K562 (cell line): Measurements from ENCODE around the gene RNGTT. TPM values are rescaled to one million over a fixed set of nuclear protein-coding genes. Genes with fewer than 3 reads are reported as not detected.

ENCODE experiments used
- ATAC-seq: fragments of 200-7000 bp; cut with Tn5 transposase; 3 replicates; pipeline ENCODE4 v1.9.1; 2020; ENCODE audit warnings: moderate library complexity
- BruUV-seq: library from RNA; stranded (reverse); fragments of 400-500 nt; replicated peaks from 2 replicates; lab custom pipeline; 2021; lab: Mats Ljungman, UMichigan
- CTCF ChIA-PET: fragments of 300-600 bp; formaldehyde crosslinking; extraction: SDS; loops from one replicate; lab custom pipeline; 2021; ENCODE audit warnings: low intra/inter-chr PET ratio; lab: Yijun Ruan, JAX
- POLR2A ChIA-PET: fragments of 300-600, 350-650 bp; sonication (Branson Sonifier 250); formaldehyde crosslinking; extraction: SDS; loops from one replicate; lab custom pipeline; 2021; ENCODE audit warnings: antibody characterized with exemption, inconsistent platforms; lab: Yijun Ruan, JAX
- DNase-seq, 4 experiments: peaks; one replicate each; pipeline versions ENCODE4 v3.0.0 to v3.0.0-alpha.2; 2011 to 2018; ENCODE audit warnings: low spot score in 3 of 4, mixed read lengths in 3 of 4; ENCODE audit errors: extremely low read depth in 1 of 4
- FAIRE-seq: peaks from 2 replicates; lab custom pipeline; 2011; peaks lifted over from hg19 to GRCh38; lab: Jason Lieb, UNC
- H2AFZ ChIP-seq: 2 replicates; pipeline ENCODE4 v1.6.0; 2011; ENCODE audit warnings: low read depth, low read length, control low read depth, inconsistent platforms
- H3K27ac ChIP-seq: fragments of 200-600 bp; 3 replicates; pipeline ENCODE4 v1.8.0; 2011; ENCODE audit warnings: low read depth, mild to moderate bottlenecking, control low read depth, inconsistent platforms, low read length, moderate library complexity, mixed read lengths; ENCODE audit errors: extremely low read depth
- H3K27me3 ChIP-seq, 2 experiments: fragments of 300-600 bp in 1 of 2; 2 replicates in 1 of 2; 3 replicates in 1 of 2; pipeline versions ENCODE4 v1.6.0 to v1.8.0; 2011; ENCODE audit warnings: inconsistent platforms in 2 of 2, low read length in 2 of 2, mild to moderate bottlenecking in 1 of 2, mixed read lengths in 1 of 2, moderate library complexity in 1 of 2; ENCODE audit not compliant: control insufficient read depth in 2 of 2, insufficient read depth in 2 of 2
- H3K36me3 ChIP-seq: fragments of 300-600 bp; 3 replicates; pipeline ENCODE4 v1.8.0; 2011; ENCODE audit warnings: mild to moderate bottlenecking, low read length, inconsistent platforms; ENCODE audit not compliant: control insufficient read depth, insufficient read depth
- H3K4me1 ChIP-seq, 2 experiments: fragments of 200-600 bp in 1 of 2; replicated peaks in 1 of 2; 2 replicates in 1 of 2; 3 replicates in 1 of 2; pipeline versions ENCODE4 v1.5.1 to v1.8.0; 2011; ENCODE audit warnings: inconsistent platforms in 2 of 2, low read length in 2 of 2, mild to moderate bottlenecking in 1 of 2, mixed read lengths in 1 of 2, moderate library complexity in 1 of 2; ENCODE audit not compliant: control insufficient read depth in 2 of 2, insufficient read depth in 2 of 2
- H3K4me2 ChIP-seq: 2 replicates; pipeline ENCODE4 v1.6.1; 2011; ENCODE audit warnings: low read length, control low read depth, inconsistent platforms, mixed read lengths; ENCODE audit not compliant: insufficient read depth
- H3K4me3 ChIP-seq: fragments of 200-600 bp; sonication (generic), shearing (Covaris generic); 2 replicates; pipeline ENCODE4 v1.5.1; 2016; ENCODE audit warnings: control low read depth, inconsistent platforms
- H3K79me2 ChIP-seq: fragments of 200-600 bp; 3 replicates; pipeline ENCODE4 v1.8.0; 2011; ENCODE audit warnings: low read length, inconsistent platforms; ENCODE audit not compliant: control insufficient read depth, insufficient read depth
- H3K9ac ChIP-seq, 2 experiments: 2 replicates each; pipeline versions ENCODE4 v1.6.0 to v1.6.1; 2011; ENCODE audit warnings: low read depth in 2 of 2, low read length in 2 of 2, control low read depth in 1 of 2, inconsistent platforms in 1 of 2, mild to moderate bottlenecking in 1 of 2, mixed read lengths in 1 of 2; ENCODE audit not compliant: insufficient read depth in 1 of 2
- H3K9me1 ChIP-seq: one replicate; pipeline ENCODE4 v1.6.0; 2011; ENCODE audit warnings: inconsistent platforms, mild to moderate bottlenecking, low read length, moderate library complexity; ENCODE audit not compliant: control insufficient read depth, insufficient read depth
- H3K9me3 ChIP-seq: replicated peaks from 2 replicates; pipeline ENCODE4 v1.5.1; 2011; ENCODE audit warnings: low read depth, low read length, inconsistent platforms; ENCODE audit not compliant: control insufficient read depth, insufficient read depth
- H4K20me1 ChIP-seq: replicated peaks from 2 replicates; pipeline ENCODE4 v1.6.1; 2011; ENCODE audit warnings: low read length, inconsistent platforms, mixed read lengths; ENCODE audit not compliant: control insufficient read depth, insufficient read depth
- ASH1L ChIP-seq: fragments of 450-650 bp; IDR thresholded peaks from 2 replicates; pipeline ENCODE4 v1.6.1; 2018; ENCODE audit warnings: borderline replicate concordance, mild to moderate bottlenecking, low read depth; ENCODE audit not compliant: partially characterized antibody
- BCLAF1 ChIP-seq, 2 experiments: fragments of 450-650 bp in 1 of 2; IDR thresholded peaks; 2 replicates each; pipeline ENCODE4 v1.6.1; 2011 to 2017; ENCODE audit warnings: low read depth in 2 of 2, antibody characterized with exemption in 1 of 2, borderline replicate concordance in 1 of 2, low read length in 1 of 2, mild to moderate bottlenecking in 1 of 2, mixed read lengths in 1 of 2; ENCODE audit not compliant: control insufficient read depth in 1 of 2
- BRCA1 ChIP-seq, 2 experiments: fragments of 450-650 bp in 1 of 2; sonication (generic) in 1 of 2; formaldehyde crosslinking in 1 of 2; IDR thresholded peaks; 2 replicates each; pipeline versions ENCODE4 v1.5.0 to v1.6.1; 2017 to 2020; ENCODE audit warnings: mild to moderate bottlenecking in 1 of 2, missing genetic modification reagents in 1 of 2
- CBFB ChIP-seq: sonication (generic); formaldehyde crosslinking; IDR thresholded peaks from 2 replicates; pipeline ENCODE4 v1.4.0; 2020; ENCODE audit warnings: mild to moderate bottlenecking, missing genetic modification reagents
- CSDE1 ChIP-seq, 2 experiments: fragments of 450-650 bp; IDR thresholded peaks; 2 replicates each; pipeline ENCODE4 v1.6.1; 2016; ENCODE audit warnings: mild to moderate bottlenecking in 1 of 2
- CXXC5 ChIP-seq: fragments of 250-450 bp; sonication (Bioruptor Pico); IDR thresholded peaks from 2 replicates; pipeline ENCODE4 v1.8.0; 2022; ENCODE audit warnings: inconsistent platforms, mild to moderate bottlenecking, moderate library complexity
- EZH2 ChIP-seq: IDR thresholded peaks from 2 replicates; pipeline ENCODE4 v1.6.1; 2012; ENCODE audit warnings: low read depth, mild to moderate bottlenecking, inconsistent platforms, low read length, borderline replicate concordance
- FUS ChIP-seq: fragments of 200-400 bp; formaldehyde crosslinking; optimal IDR thresholded peaks from 2 replicates; pipeline ENCODE3; 2017; ENCODE audit warnings: low read depth, low read length
- KLF1 ChIP-seq: fragments of 450-650 bp; IDR thresholded peaks from 2 replicates; pipeline ENCODE4 v1.6.1; 2016; ENCODE audit warnings: missing genetic modification characterization, missing compliant biosample characterization
- NR2C2 ChIP-seq, 2 experiments: fragments of 200-800 bp in 1 of 2; sonication (Bioruptor generic) in 1 of 2; sonication (generic) in 1 of 2; formaldehyde crosslinking in 1 of 2; IDR thresholded peaks; 2 replicates each; pipeline versions ENCODE4 v1.6.1 to v1.8.0; 2016 to 2022; ENCODE audit warnings: mild to moderate bottlenecking in 1 of 2, missing compliant biosample characterization in 1 of 2, missing genetic modification characterization in 1 of 2, missing genetic modification reagents in 1 of 2
- ZFP30 ChIP-seq: fragments of 250-450 bp; sonication (Bioruptor Pico); IDR thresholded peaks from 2 replicates; pipeline ENCODE4 v1.8.0; 2022; ENCODE audit warnings: moderate library complexity, mild to moderate bottlenecking, inconsistent platforms, borderline replicate concordance
- ZNF77 ChIP-seq: fragments of 250-450 bp; sonication (Bioruptor Pico); IDR thresholded peaks from 2 replicates; pipeline ENCODE4 v1.5.0; 2020
- WGBS: fragments of 100-300 bp; shearing (Covaris generic); methylation state at CpG from one replicate; pipeline ENCODE4 v1.1.6; 2016; ENCODE audit warnings: low coverage, mixed read lengths; ENCODE audit not compliant: insufficient coverage; ENCODE audit errors: missing lambda C conversion rate; 5-methylcytosine and 5-hydroxymethylcytosine counted together
- in situ Hi-C: fragments of 300-500 bp; cut with MboI; formaldehyde crosslinking; loops from 4 replicates; pipeline ENCODE4 v1.15.0; 2018; ENCODE audit warnings: inconsistent platforms, mixed read lengths
- intact Hi-C: fragments of 100-400 bp; cut with micrococcal nuclease; formaldehyde crosslinking; loops from 2 replicates; pipeline ENCODE4 v1.14.2; 2022
- polyA plus RNA-seq, 8 experiments: library from polyadenylated mRNA; depleted of rRNA in 4 of 8; stranded (reverse) in 5 of 8; unstranded in 3 of 8; fragments of >200 nt; fragmentation: Nextera tagmentation in 2 of 8; fragmentation: Illumina TruSeq in 1 of 8; extraction: Ambion mirVana in 2 of 8; extraction: Trizol in 1 of 8; gene quantifications; 2 replicates each; pipeline versions ENCODE4 v1.2.1 to v1.2.3, GENCODE V29; 2011 to 2014; ENCODE audit warnings: inconsistent platforms in 1 of 8, missing spikeins in 1 of 8
- total RNA-seq, 7 experiments: library from RNA; depleted of rRNA in 6 of 7; stranded (reverse); fragments of >200 nt in 6 of 7; fragmentation: Illumina TruSeq in 2 of 7; extraction: Trizol in 2 of 7; gene quantifications; 2 replicates each; pipeline versions ENCODE4 v1.2.1 to v1.2.3, GENCODE V29; 2011 to 2021; ENCODE audit warnings: low replicate concordance in 1 of 7
- TF ChIP-seq, protein P1 (sequence below): fragments of 450-650 bp; IDR thresholded peaks from 2 replicates; pipeline ENCODE4 v1.6.1; 2016; ENCODE audit warnings: antibody characterized with exemption
- TF ChIP-seq, protein P2 (sequence below): fragments of 250-450 bp; sonication (Bioruptor Pico); IDR thresholded peaks from 2 replicates; pipeline ENCODE4 v1.4.0; 2020; ENCODE audit warnings: borderline replicate concordance

RNGTT gene
- total and polyA plus RNA-seq, 9 of the 15 experiments (the other 6 are each of a cell fraction or from before 2014, with no cell fraction given), result 6.1 to 31.7 (median 19.5) TPM

DNA sequence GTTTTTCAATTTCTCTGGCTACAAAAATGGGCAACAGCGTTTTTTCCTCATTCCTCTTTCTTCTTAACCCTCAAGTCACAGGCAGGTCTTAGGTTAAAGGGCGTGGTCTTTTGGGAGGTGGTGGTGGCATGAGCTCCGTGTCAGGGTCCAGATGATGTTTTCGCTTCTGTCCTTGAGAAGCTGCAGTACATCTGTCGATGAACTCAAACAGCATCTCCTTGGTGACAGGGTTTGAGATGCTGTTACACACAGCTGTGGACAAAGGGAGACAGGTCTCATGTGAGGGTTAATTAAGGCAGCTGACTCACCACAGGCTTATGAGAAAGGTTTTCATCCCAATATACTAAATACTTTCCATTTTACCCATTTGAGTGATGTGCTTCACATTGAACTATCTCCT, 350.8 kb downstream of the RNGTT start:
- H3K9ac ChIP-seq, result no peak overlapping the region

More for the DNA sequence above, 350.8 kb downstream of the RNGTT start:
- peaks cover 11% of the 10 kb centered on the region; the same call in 1 of the 3 replicates for H3K36me3 ChIP-seq
- POLR2A ChIA-PET, result no interaction called here
- WGBS, result 78% methylated on average over 5 of the region's 5 CpGs
- FAIRE-seq (no peak), DNase-seq (no peak), ATAC-seq (no peak)
- no peaks in the 10 kb centered on the region; a peak in 1 of 5 replicates for H3K4me1 ChIP-seq
- no peak overlapping the region for H2AFZ ChIP-seq
- H3K9me1 ChIP-seq, result no peaks in the 10 kb centered on the region
- no peak overlapping the region for H3K4me2 ChIP-seq
- no TSS peak for BruUV-seq
- H3K4me3 ChIP-seq, result no peak overlapping the region
- TF ChIP-seq BRCA1 (IDR thresholded peaks at IDR 0.05) (no peak), BRCA1 (CRISPR knock-in tag; IDR thresholded peaks at IDR 0.05) (no peak), ASH1L (no peak), KLF1 (no peak), CXXC5 (CRISPR knock-in tag) (no peak), NR2C2 (CRISPR knock-in tag; IDR thresholded peaks at IDR 0.05) (no peak), NR2C2 (tag; IDR thresholded peaks at IDR 0.05) (no peak), EZH2 (no peak), ZFP30 (no peak), FUS (no peak), CSDE1 (IDR thresholded peaks at IDR 0.05) (no peak), CBFB (CRISPR knock-in tag) (no peak), BCLAF1 (IDR thresholded peaks at IDR 0.05; ENCODE audit: borderline replicate concordance in 1 of 2, control insufficient read depth in 1 of 2, low read depth in 2 of 2, low read length in 1 of 2) (no peak), ZNF77 (no peak)
- TF ChIP-seq, protein P1, sequence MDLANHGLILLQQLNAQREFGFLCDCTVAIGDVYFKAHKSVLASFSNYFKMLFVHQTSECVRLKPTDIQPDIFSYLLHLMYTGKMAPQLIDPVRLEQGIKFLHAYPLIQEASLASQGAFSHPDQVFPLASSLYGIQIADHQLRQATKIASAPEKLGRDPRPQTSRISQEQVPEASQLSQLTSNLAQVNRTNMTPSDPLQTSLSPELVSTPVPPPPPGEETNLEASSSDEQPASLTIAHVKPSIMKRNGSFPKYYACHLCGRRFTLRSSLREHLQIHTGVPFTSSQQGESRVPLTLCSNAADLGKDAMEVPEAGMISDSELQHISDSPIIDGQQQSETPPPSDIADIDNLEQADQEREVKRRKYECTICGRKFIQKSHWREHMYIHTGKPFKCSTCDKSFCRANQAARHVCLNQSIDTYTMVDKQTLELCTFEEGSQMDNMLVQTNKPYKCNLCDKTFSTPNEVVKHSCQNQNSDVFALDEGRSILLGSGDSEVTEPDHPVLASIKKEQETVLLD, result no peak
- TF ChIP-seq, protein P2, sequence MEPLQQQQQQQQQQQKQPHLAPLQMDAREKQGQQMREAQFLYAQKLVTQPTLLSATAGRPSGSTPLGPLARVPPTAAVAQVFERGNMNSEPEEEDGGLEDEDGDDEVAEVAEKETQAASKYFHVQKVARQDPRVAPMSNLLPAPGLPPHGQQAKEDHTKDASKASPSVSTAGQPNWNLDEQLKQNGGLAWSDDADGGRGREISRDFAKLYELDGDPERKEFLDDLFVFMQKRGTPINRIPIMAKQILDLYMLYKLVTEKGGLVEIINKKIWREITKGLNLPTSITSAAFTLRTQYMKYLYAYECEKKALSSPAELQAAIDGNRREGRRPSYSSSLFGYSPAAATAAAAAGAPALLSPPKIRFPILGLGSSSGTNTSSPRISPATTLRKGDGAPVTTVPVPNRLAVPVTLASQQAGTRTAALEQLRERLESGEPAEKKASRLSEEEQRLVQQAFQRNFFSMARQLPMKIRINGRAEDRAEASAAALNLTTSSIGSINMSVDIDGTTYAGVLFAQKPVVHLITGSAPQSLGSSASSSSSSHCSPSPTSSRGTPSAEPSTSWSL (CRISPR knock-in tag), result no peak
- H4K20me1 ChIP-seq, result no peaks in the 10 kb centered on the region
- intact Hi-C loops, result no loop called here
- no peaks in the 10 kb centered on the region for H3K79me2 ChIP-seq
- H3K27ac ChIP-seq, result no peak overlapping the region
- in situ Hi-C loops, result no loop called here
- H3K27me3 ChIP-seq, result no peaks in the 10 kb centered on the region
- H3K9me3 ChIP-seq, result no peaks in the 10 kb centered on the region
- CTCF ChIA-PET, result no interaction called here
